ENCODE data around the gene KLK12.

- TF ChIP-seq CTCF (IDR thresholded peaks at IDR 0.05; ENCODE audit: low read length) (no peak), EZH2 (optimal IDR thresholded peaks at IDR 0.05; ENCODE audit: low read depth, low read length) (no peak), EZH2phosphoT487 (IDR thresholded peaks at IDR 0.05; ENCODE audit: low read length) (no peak)
Measured at GRCh38 chr19:51000981-51001380, 33.8 kb downstream of the KLK12 start.
